Neuron (in vitro differentiated cells): Measurements from ENCODE around the gene PTPRN.
A peak's percentile ranks its signal among the peaks of the same experiment; 100 is the strongest.

Experiments
- H2AFZ ChIP-seq: one replicate; pipeline ENCODE4 v1.6.1; 2013; ENCODE audit warnings: low read depth, mild to moderate bottlenecking, inconsistent platforms, low read length, moderate library complexity
- H3K27me3 ChIP-seq: one replicate; pipeline ENCODE4 v1.6.1; 2013; ENCODE audit warnings: low read length; ENCODE audit not compliant: insufficient read depth
- H3K36me3 ChIP-seq: one replicate; pipeline ENCODE4 v1.6.1; 2013; ENCODE audit warnings: low read length; ENCODE audit not compliant: insufficient read depth
- H3K4me1 ChIP-seq: one replicate; pipeline ENCODE4 v1.6.1; 2013; ENCODE audit warnings: low read length; ENCODE audit not compliant: insufficient read depth
- H3K4me3 ChIP-seq: 2 replicates; pipeline ENCODE4 v1.5.1; 2013; ENCODE audit warnings: mild to moderate bottlenecking, low read length, moderate library complexity
- H3K9me3 ChIP-seq: one replicate; pipeline ENCODE4 v1.6.1; 2013; ENCODE audit warnings: low read length

PTPRN gene

GRCh38 chr2:219249203-219249980 is 59.8 kb downstream of the PTPRN start:
- no peak overlapping the region for H2AFZ ChIP-seq
- no peak overlapping the region for H3K4me3 ChIP-seq
- peaks cover 34% of the 10 kb centered on the region for H3K27me3 ChIP-seq
- peaks cover 37% of the 10 kb centered on the region for H3K4me1 ChIP-seq
- no peaks in the 10 kb centered on the region for H3K9me3 ChIP-seq
- H3K36me3 ChIP-seq, result peaks cover 19% of the 10 kb centered on the region

- H2AFZ ChIP-seq, result no peak overlapping the region
- H3K4me1 ChIP-seq, result peaks cover 31% of the 10 kb centered on the region
- peaks cover 28% of the 10 kb centered on the region for H3K27me3 ChIP-seq
- peaks cover 19% of the 10 kb centered on the region for H3K36me3 ChIP-seq
- H3K9me3 ChIP-seq, result no peaks in the 10 kb centered on the region
- H3K4me3 ChIP-seq, result no peak overlapping the region
These were observed 60.4 kb downstream of the PTPRN start for GRCh38 chr2:219248845-219249202.

GRCh38 chr2:219247678-219248642 is 61.2 kb downstream of the PTPRN start:
- H3K4me1 ChIP-seq, result peaks cover 23% of the 10 kb centered on the region
- peaks cover 19% of the 10 kb centered on the region for H3K36me3 ChIP-seq
- no peak overlapping the region for H2AFZ ChIP-seq

DNA sequence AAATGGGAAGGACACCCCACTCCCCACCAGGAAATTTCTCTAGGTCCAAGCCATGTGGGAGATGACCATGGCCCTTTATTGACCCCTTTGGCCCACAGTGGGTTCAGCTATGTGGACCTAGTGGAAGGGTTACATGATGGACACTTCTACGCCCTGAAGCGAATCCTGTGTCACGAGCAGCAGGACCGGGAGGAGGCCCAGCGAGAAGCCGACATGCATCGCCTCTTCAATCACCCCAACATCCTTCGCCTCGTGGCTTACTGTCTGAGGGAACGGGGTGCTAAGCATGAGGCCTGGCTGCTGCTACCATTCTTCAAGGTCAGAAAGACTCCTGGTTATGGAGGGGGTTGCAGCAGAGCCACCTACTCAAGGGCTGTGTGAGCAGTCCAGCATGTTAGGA is 62.6 kb downstream of the PTPRN start:
- Histone ChIP-seq H3K4me1 (peaks cover 18% of the 10 kb centered on the region), H3K27me3 (peaks cover 6% of the 10 kb centered on the region), H3K4me3 (peak overlapping the region; percentile 71), H3K9me3 (no peaks in the 10 kb centered on the region), H3K36me3 (peaks cover 19% of the 10 kb centered on the region), H2AFZ (no peak overlapping the region)

More at GRCh38 chr2:219247678-219248642, 61.2 kb downstream of the PTPRN start:
- Histone ChIP-seq H3K9me3 (no peaks in the 10 kb centered on the region), H3K4me3 (no peak overlapping the region), H3K27me3 (peaks cover 20% of the 10 kb centered on the region)

GRCh38 chr2:219245899-219246230 is 63.3 kb downstream of the PTPRN start:
- no peaks in the 10 kb centered on the region for H3K27me3 ChIP-seq
- H2AFZ ChIP-seq, result no peak overlapping the region
- peaks cover 19% of the 10 kb centered on the region for H3K36me3 ChIP-seq
- peak overlapping the region; percentile 71 for H3K4me3 ChIP-seq
- no peaks in the 10 kb centered on the region for H3K9me3 ChIP-seq
- peaks cover 18% of the 10 kb centered on the region for H3K4me1 ChIP-seq

- H3K36me3 ChIP-seq, result peaks cover 19% of the 10 kb centered on the region
- peak within 1 kb of the TSS; percentile 71 for H3K4me3 ChIP-seq
- H3K4me1 ChIP-seq, result peaks cover 18% of the 10 kb centered on the region
- no peaks in the 10 kb centered on the region for H3K27me3 ChIP-seq
- H2AFZ ChIP-seq, result peak within 1 kb of the TSS; percentile 23
- H3K9me3 ChIP-seq, result no peaks in the 10 kb centered on the region
These were observed 63.9 kb downstream of the PTPRN start, which contains the start of the genes GLB1L and STK16 for GRCh38 chr2:219245148-219245898. Gene GLB1L (minus strand): TSS chr2:219245444. CDS start chr2:219243573, 1,871 bp downstream. Gene STK16 (plus strand): TSS chr2:219245479. CDS start chr2:219246000, 521 bp downstream.

GRCh38 chr2:219244789-219245147 is 64.4 kb downstream of the PTPRN start:
- H3K27me3 ChIP-seq, result no peaks in the 10 kb centered on the region
- peaks cover 18% of the 10 kb centered on the region for H3K4me1 ChIP-seq
- peaks cover 19% of the 10 kb centered on the region for H3K36me3 ChIP-seq
- H2AFZ ChIP-seq, result peak overlapping the region; percentile 23
- H3K4me3 ChIP-seq, result peak overlapping the region; percentile 71
- H3K9me3 ChIP-seq, result no peaks in the 10 kb centered on the region

GRCh38 chr2:219243291-219243761 is 65.9 kb downstream of the PTPRN start:
- Histone ChIP-seq H3K27me3 (no peaks in the 10 kb centered on the region), H3K4me3 (no peak overlapping the region), H3K36me3 (peaks cover 25% of the 10 kb centered on the region), H3K9me3 (no peaks in the 10 kb centered on the region), H3K4me1 (peaks cover 18% of the 10 kb centered on the region), H2AFZ (no peak overlapping the region)
